H9 (cell line): Measurements from ENCODE around the gene AWAT2. TPM values are rescaled to one million over a fixed set of nuclear protein-coding genes. Genes with fewer than 3 reads are reported as not detected.

Experiments
- DNase-seq: peaks from one replicate; pipeline ENCODE4 v3.0.0-alpha.2; 2017
- H2AFZ ChIP-seq: one replicate; pipeline ENCODE4 v1.6.1; 2013; ENCODE audit warnings: mild to moderate bottlenecking, low read length, control low read depth, moderate library complexity
- H2AK5ac ChIP-seq: 2 replicates; pipeline ENCODE4 v1.6.1; 2013; ENCODE audit warnings: low read length, control low read depth, mixed read lengths; ENCODE audit not compliant: insufficient read length
- H2BK120ac ChIP-seq: one replicate; pipeline ENCODE4 v1.6.1; 2013; ENCODE audit warnings: low read depth, mild to moderate bottlenecking, low read length, control low read depth, inconsistent platforms; ENCODE audit not compliant: poor library complexity, severe bottlenecking
- H2BK12ac ChIP-seq: 2 replicates; pipeline ENCODE4 v1.6.1; 2013; ENCODE audit warnings: low read length, control low read depth, mixed read lengths, low read depth; ENCODE audit not compliant: insufficient read length
- H2BK15ac ChIP-seq: 2 replicates; pipeline ENCODE4 v1.6.1; 2013; ENCODE audit warnings: low read depth, low read length, control low read depth
- H2BK20ac ChIP-seq: one replicate; pipeline ENCODE4 v1.6.1; 2013; ENCODE audit warnings: low read depth, mild to moderate bottlenecking, low read length, control low read depth, inconsistent platforms; ENCODE audit not compliant: poor library complexity, severe bottlenecking
- H2BK5ac ChIP-seq: 2 replicates; pipeline ENCODE4 v1.6.1; 2013; ENCODE audit warnings: low read length, control low read depth, mixed read lengths; ENCODE audit not compliant: insufficient read length
- H3K14ac ChIP-seq: 2 replicates; pipeline ENCODE4 v1.6.1; 2013; ENCODE audit warnings: low read length, control low read depth; ENCODE audit not compliant: insufficient read depth
- H3K18ac ChIP-seq: 2 replicates; pipeline ENCODE4 v1.6.1; 2013; ENCODE audit warnings: low read depth, mild to moderate bottlenecking, mixed read lengths, low read length, control low read depth; ENCODE audit not compliant: insufficient read length
- H3K23ac ChIP-seq: 2 replicates; pipeline ENCODE4 v1.6.1; 2013; ENCODE audit warnings: low read length, control low read depth, mixed read lengths, low read depth; ENCODE audit not compliant: insufficient read length
- H3K23me2 ChIP-seq: 2 replicates; pipeline ENCODE4 v1.6.1; 2013; ENCODE audit warnings: low read depth, mild to moderate bottlenecking, mixed read lengths, low read length, control low read depth; ENCODE audit not compliant: insufficient read length, poor library complexity, severe bottlenecking
- H3K27ac ChIP-seq: 2 replicates; pipeline ENCODE4 v1.5.1; 2013; ENCODE audit warnings: low read length, control low read depth, mixed read lengths, low read depth; ENCODE audit not compliant: insufficient read length
- H3K27me3 ChIP-seq: 2 replicates; pipeline ENCODE4 v1.6.1; 2013; ENCODE audit warnings: low read length, control low read depth, inconsistent platforms; ENCODE audit not compliant: insufficient read depth
- H3K4ac ChIP-seq: 2 replicates; pipeline ENCODE4 v1.6.1; 2013; ENCODE audit warnings: low read depth, mild to moderate bottlenecking, control low read depth, inconsistent platforms, low read length, moderate library complexity
- H3K4me1 ChIP-seq: 2 replicates; pipeline ENCODE4 v1.6.1; 2013; ENCODE audit warnings: low read length, control low read depth, inconsistent platforms; ENCODE audit not compliant: insufficient read depth
- H3K4me2 ChIP-seq: 2 replicates; pipeline ENCODE4 v1.6.1; 2013; ENCODE audit warnings: low read length, control low read depth, mixed read lengths; ENCODE audit not compliant: insufficient read length, insufficient read depth
- H3K56ac ChIP-seq: 2 replicates; pipeline ENCODE4 v1.6.1; 2013; ENCODE audit warnings: low read depth, mild to moderate bottlenecking, mixed read lengths, low read length, control low read depth; ENCODE audit not compliant: insufficient read length
- H3K79me1 ChIP-seq: 2 replicates; pipeline ENCODE4 v1.6.1; 2013; ENCODE audit warnings: low read depth, mild to moderate bottlenecking, moderate library complexity, low read length, control low read depth, inconsistent platforms; ENCODE audit not compliant: insufficient read depth, poor library complexity, severe bottlenecking
- H3K79me2 ChIP-seq: 2 replicates; pipeline ENCODE4 v1.6.1; 2013; ENCODE audit warnings: low read length, control low read depth, inconsistent platforms; ENCODE audit not compliant: insufficient read depth
- H3K9ac ChIP-seq: 2 replicates; pipeline ENCODE4 v1.6.1; 2013; ENCODE audit warnings: low read length, control low read depth, mixed read lengths; ENCODE audit not compliant: insufficient read length; ENCODE audit errors: extremely low read depth
- H3K9me3 ChIP-seq: one replicate; pipeline ENCODE4 v1.6.1; 2013; ENCODE audit warnings: low read depth, low read length, inconsistent platforms; ENCODE audit not compliant: control insufficient read depth
- H3T11ph ChIP-seq: one replicate; pipeline ENCODE4 v1.6.1; 2013; ENCODE audit warnings: mild to moderate bottlenecking, low read length, control low read depth, inconsistent platforms
- H4K20me1 ChIP-seq: one replicate; pipeline ENCODE4 v1.6.1; 2013; ENCODE audit not compliant: control insufficient read depth, insufficient read length, insufficient read depth
- H4K5ac ChIP-seq: 2 replicates; pipeline ENCODE4 v1.6.1; 2013; ENCODE audit warnings: low read depth, mild to moderate bottlenecking, mixed read lengths, low read length, control low read depth; ENCODE audit not compliant: insufficient read length
- H4K8ac ChIP-seq: replicated peaks from 2 replicates; pipeline ENCODE4 v1.6.1; 2013; ENCODE audit warnings: low read length, control low read depth, mixed read lengths, low read depth; ENCODE audit not compliant: insufficient read length
- H4K91ac ChIP-seq: 2 replicates; pipeline ENCODE4 v1.6.1; 2013; ENCODE audit warnings: low read depth, mild to moderate bottlenecking, moderate library complexity, mixed read lengths, low read length, control low read depth; ENCODE audit not compliant: insufficient read length
- H3K27ac Mint-ChIP-seq, 3 experiments: 2 replicates in 2 of 3; 3 replicates in 1 of 3; pipeline ENCODE4 v1.8.0; 2020 to 2021; ENCODE audit warnings: mixed read lengths in 3 of 3, mild to moderate bottlenecking in 1 of 3, moderate library complexity in 1 of 3
- H3K27me3 Mint-ChIP-seq: 2 replicates; pipeline ENCODE4 v1.8.0; 2021; ENCODE audit warnings: low read depth, mild to moderate bottlenecking, moderate library complexity, mixed read lengths
- H3K36me3 Mint-ChIP-seq, 3 experiments: 2 replicates in 2 of 3; 3 replicates in 1 of 3; pipeline ENCODE4 v1.8.0; 2020 to 2021; ENCODE audit warnings: low read depth in 3 of 3, mixed read lengths in 3 of 3; ENCODE audit not compliant: insufficient read depth in 1 of 3
- H3K4me1 Mint-ChIP-seq, 2 experiments: 2 replicates each; pipeline ENCODE4 v1.8.0; 2020; ENCODE audit warnings: mixed read lengths in 2 of 2
- H3K4me3 Mint-ChIP-seq, 2 experiments: 2 replicates in 1 of 2; 3 replicates in 1 of 2; pipeline ENCODE4 v1.8.0; 2020 to 2021; ENCODE audit warnings: mild to moderate bottlenecking in 2 of 2, mixed read lengths in 2 of 2, moderate library complexity in 1 of 2
- H3K9me3 Mint-ChIP-seq, 2 experiments: 2 replicates in 1 of 2; 3 replicates in 1 of 2; pipeline ENCODE4 v1.8.0; 2020; ENCODE audit warnings: mild to moderate bottlenecking in 2 of 2, mixed read lengths in 2 of 2, moderate library complexity in 1 of 2
- total RNA-seq: library from RNA; stranded (reverse); gene quantifications from 2 replicates; pipeline ENCODE4 v1.2.1, GENCODE V29; 2021
- TF ChIP-seq, protein P1 (sequence below): fragments of 200-600 bp; sonication (generic); conservative IDR thresholded peaks from 3 replicates; pipeline ENCODE4 v1.8.0; 2021; ENCODE audit warnings: antibody characterized with exemption, mild to moderate bottlenecking

The AWAT2 gene
- total RNA-seq, 1 experiment from 2014 or later = not detected

GRCh38 chrX:69993494-69993893, 56.2 kb downstream of the AWAT2 start:
- Histone ChIP-seq H3K27me3 (no peaks in the 10 kb centered on the region), H3K79me1 (no peaks in the 10 kb centered on the region), H4K8ac (no peak overlapping the region), H2AK5ac (no peak overlapping the region), H3K79me2 (no peaks in the 10 kb centered on the region), H3K23me2 (no peaks in the 10 kb centered on the region), H3K56ac (no peak overlapping the region), H3T11ph (no peak overlapping the region), H3K4me2 (no peak overlapping the region), H3K23ac (no peak overlapping the region), H2BK5ac (no peak overlapping the region), H3K4me1 (no peaks in the 10 kb centered on the region), H3K27ac (no peak overlapping the region), H2BK12ac (no peak overlapping the region), H3K4ac (no peak overlapping the region), H3K18ac (no peak overlapping the region), H3K14ac (no peak overlapping the region), H3K9ac (no peak overlapping the region), H2BK20ac (no peak overlapping the region), H2BK120ac (no peak overlapping the region), H2BK15ac (no peak overlapping the region), H4K5ac (no peak overlapping the region), H3K9me3 (peaks cover 31% of the 10 kb centered on the region), H4K91ac (no peak overlapping the region), H2AFZ (no peak overlapping the region), H4K20me1 (no peaks in the 10 kb centered on the region)
- TF ChIP-seq, protein P1, sequence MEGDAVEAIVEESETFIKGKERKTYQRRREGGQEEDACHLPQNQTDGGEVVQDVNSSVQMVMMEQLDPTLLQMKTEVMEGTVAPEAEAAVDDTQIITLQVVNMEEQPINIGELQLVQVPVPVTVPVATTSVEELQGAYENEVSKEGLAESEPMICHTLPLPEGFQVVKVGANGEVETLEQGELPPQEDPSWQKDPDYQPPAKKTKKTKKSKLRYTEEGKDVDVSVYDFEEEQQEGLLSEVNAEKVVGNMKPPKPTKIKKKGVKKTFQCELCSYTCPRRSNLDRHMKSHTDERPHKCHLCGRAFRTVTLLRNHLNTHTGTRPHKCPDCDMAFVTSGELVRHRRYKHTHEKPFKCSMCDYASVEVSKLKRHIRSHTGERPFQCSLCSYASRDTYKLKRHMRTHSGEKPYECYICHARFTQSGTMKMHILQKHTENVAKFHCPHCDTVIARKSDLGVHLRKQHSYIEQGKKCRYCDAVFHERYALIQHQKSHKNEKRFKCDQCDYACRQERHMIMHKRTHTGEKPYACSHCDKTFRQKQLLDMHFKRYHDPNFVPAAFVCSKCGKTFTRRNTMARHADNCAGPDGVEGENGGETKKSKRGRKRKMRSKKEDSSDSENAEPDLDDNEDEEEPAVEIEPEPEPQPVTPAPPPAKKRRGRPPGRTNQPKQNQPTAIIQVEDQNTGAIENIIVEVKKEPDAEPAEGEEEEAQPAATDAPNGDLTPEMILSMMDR = no peak
- Mint-ChIP-seq H3K4me3 (no peak overlapping the region), H3K27me3 (no peaks in the 10 kb centered on the region), H3K36me3 (peaks cover 13 to 19% (median 19%) of the 10 kb centered on the region in 3 experiments), H3K4me1 (peaks cover 4 to 10% of the 10 kb centered on the region in 2 experiments; a peak in 2 of 4 replicates), H3K9me3 (peaks cover 71 to 75% of the 10 kb centered on the region in 2 experiments), H3K27ac (no peak overlapping the region)
- no peak for DNase-seq
